ENCODE data around the gene VRK3. TPM values are rescaled to one million over a fixed set of nuclear protein-coding genes. Genes with fewer than 3 reads are reported as not detected.

The VRK3 gene
- polyA plus RNA-seq, 1 donor from 2014 or later = 47.3 TPM

GRCh38 chr19:50039968-50040367, 14.8 kb upstream of the VRK3 start:
- H3K36me3 ChIP-seq (ENCODE audit: insufficient read depth, low read length) = peaks cover 21% of the 10 kb centered on the region
- no peaks in the 10 kb centered on the region for H3K79me2 ChIP-seq (replicated peaks; ENCODE audit: insufficient read depth, low read length)
- H4K20me1 ChIP-seq (ENCODE audit: insufficient read depth) = no peaks in the 10 kb centered on the region
- no peak overlapping the region for H2AFZ ChIP-seq (ENCODE audit: low read depth, low read length)
- no peak overlapping the region for H3K9ac ChIP-seq (ENCODE audit: low read length)
- peaks cover 3% of the 10 kb centered on the region for H3K9me3 ChIP-seq (ENCODE audit: low read length)
- H3F3A ChIP-seq (ENCODE audit: insufficient read depth, low read length, poor library complexity, severe bottlenecking) = no peaks in the 10 kb centered on the region
- no peak overlapping the region for H3K27ac ChIP-seq (ENCODE audit: low read length)
- no peaks in the 10 kb centered on the region for H3K9me2 ChIP-seq (ENCODE audit: insufficient read depth, low read length)
- H3K4me3 ChIP-seq (ENCODE audit: low read length) = no peak overlapping the region
- TF ChIP-seq TAF1 (IDR thresholded peaks at IDR 0.05; ENCODE audit: low read depth) (no peak), EZH2 (IDR thresholded peaks at IDR 0.05; ENCODE audit: borderline replicate concordance, insufficient read depth, low read length, poor library complexity, severe bottlenecking) (no peak), MXI1 (conservative IDR thresholded peaks at IDR 0.05; ENCODE audit: poor library complexity, severe bottlenecking) (no peak), SMC3 (conservative IDR thresholded peaks at IDR 0.05; ENCODE audit: poor library complexity) (no peak), POLR2AphosphoS5 (IDR thresholded peaks at IDR 0.05) (no peak), EP300 (conservative IDR thresholded peaks at IDR 0.05; ENCODE audit: poor library complexity, severe bottlenecking) (no peak), RAD21 (conservative IDR thresholded peaks at IDR 0.05) (no peak)
- TF ChIP-seq, protein P1, sequence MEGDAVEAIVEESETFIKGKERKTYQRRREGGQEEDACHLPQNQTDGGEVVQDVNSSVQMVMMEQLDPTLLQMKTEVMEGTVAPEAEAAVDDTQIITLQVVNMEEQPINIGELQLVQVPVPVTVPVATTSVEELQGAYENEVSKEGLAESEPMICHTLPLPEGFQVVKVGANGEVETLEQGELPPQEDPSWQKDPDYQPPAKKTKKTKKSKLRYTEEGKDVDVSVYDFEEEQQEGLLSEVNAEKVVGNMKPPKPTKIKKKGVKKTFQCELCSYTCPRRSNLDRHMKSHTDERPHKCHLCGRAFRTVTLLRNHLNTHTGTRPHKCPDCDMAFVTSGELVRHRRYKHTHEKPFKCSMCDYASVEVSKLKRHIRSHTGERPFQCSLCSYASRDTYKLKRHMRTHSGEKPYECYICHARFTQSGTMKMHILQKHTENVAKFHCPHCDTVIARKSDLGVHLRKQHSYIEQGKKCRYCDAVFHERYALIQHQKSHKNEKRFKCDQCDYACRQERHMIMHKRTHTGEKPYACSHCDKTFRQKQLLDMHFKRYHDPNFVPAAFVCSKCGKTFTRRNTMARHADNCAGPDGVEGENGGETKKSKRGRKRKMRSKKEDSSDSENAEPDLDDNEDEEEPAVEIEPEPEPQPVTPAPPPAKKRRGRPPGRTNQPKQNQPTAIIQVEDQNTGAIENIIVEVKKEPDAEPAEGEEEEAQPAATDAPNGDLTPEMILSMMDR (IDR thresholded peaks at IDR 0.05; ENCODE audit: poor library complexity, severe bottlenecking) = no peak
- TF ChIP-seq, protein P2, sequence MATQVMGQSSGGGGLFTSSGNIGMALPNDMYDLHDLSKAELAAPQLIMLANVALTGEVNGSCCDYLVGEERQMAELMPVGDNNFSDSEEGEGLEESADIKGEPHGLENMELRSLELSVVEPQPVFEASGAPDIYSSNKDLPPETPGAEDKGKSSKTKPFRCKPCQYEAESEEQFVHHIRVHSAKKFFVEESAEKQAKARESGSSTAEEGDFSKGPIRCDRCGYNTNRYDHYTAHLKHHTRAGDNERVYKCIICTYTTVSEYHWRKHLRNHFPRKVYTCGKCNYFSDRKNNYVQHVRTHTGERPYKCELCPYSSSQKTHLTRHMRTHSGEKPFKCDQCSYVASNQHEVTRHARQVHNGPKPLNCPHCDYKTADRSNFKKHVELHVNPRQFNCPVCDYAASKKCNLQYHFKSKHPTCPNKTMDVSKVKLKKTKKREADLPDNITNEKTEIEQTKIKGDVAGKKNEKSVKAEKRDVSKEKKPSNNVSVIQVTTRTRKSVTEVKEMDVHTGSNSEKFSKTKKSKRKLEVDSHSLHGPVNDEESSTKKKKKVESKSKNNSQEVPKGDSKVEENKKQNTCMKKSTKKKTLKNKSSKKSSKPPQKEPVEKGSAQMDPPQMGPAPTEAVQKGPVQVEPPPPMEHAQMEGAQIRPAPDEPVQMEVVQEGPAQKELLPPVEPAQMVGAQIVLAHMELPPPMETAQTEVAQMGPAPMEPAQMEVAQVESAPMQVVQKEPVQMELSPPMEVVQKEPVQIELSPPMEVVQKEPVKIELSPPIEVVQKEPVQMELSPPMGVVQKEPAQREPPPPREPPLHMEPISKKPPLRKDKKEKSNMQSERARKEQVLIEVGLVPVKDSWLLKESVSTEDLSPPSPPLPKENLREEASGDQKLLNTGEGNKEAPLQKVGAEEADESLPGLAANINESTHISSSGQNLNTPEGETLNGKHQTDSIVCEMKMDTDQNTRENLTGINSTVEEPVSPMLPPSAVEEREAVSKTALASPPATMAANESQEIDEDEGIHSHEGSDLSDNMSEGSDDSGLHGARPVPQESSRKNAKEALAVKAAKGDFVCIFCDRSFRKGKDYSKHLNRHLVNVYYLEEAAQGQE (IDR thresholded peaks at IDR 0.05; ENCODE audit: borderline replicate concordance) = no peak
- H3K27me3 ChIP-seq (ENCODE audit: insufficient read depth, low read depth, low read length) = no peaks in the 10 kb centered on the region
- no peak overlapping the region for H3K4me2 ChIP-seq (ENCODE audit: low read length)

- Histone ChIP-seq H3K79me2 (replicated peaks; ENCODE audit: insufficient read depth, low read length) (no peaks in the 10 kb centered on the region), H3K27me3 (ENCODE audit: insufficient read depth, low read depth, low read length) (no peaks in the 10 kb centered on the region), H3K4me3 (ENCODE audit: low read length) (no peak overlapping the region), H3K9me3 (ENCODE audit: low read length) (no peaks in the 10 kb centered on the region), H3K9me2 (ENCODE audit: insufficient read depth, low read length) (no peaks in the 10 kb centered on the region), H3K27ac (ENCODE audit: low read length) (no peak overlapping the region), H2AFZ (ENCODE audit: low read depth, low read length) (no peak overlapping the region), H3F3A (ENCODE audit: insufficient read depth, low read length, poor library complexity, severe bottlenecking) (no peaks in the 10 kb centered on the region), H3K4me2 (ENCODE audit: low read length) (no peak overlapping the region), H4K20me1 (ENCODE audit: insufficient read depth) (no peaks in the 10 kb centered on the region), H3K36me3 (ENCODE audit: insufficient read depth, low read length) (peaks cover 24% of the 10 kb centered on the region), H3K9ac (ENCODE audit: low read length) (no peak overlapping the region)
- TF ChIP-seq TAF1 (IDR thresholded peaks at IDR 0.05; ENCODE audit: low read depth) (no peak), POLR2AphosphoS5 (IDR thresholded peaks at IDR 0.05) (no peak), MXI1 (conservative IDR thresholded peaks at IDR 0.05; ENCODE audit: poor library complexity, severe bottlenecking) (no peak), EZH2 (IDR thresholded peaks at IDR 0.05; ENCODE audit: borderline replicate concordance, insufficient read depth, low read length, poor library complexity, severe bottlenecking) (no peak), EP300 (conservative IDR thresholded peaks at IDR 0.05; ENCODE audit: poor library complexity, severe bottlenecking) (no peak), SMC3 (conservative IDR thresholded peaks at IDR 0.05; ENCODE audit: poor library complexity) (no peak), RAD21 (conservative IDR thresholded peaks at IDR 0.05) (no peak)
- TF ChIP-seq, protein P2 (IDR thresholded peaks at IDR 0.05; ENCODE audit: borderline replicate concordance) = no peak
- TF ChIP-seq, protein P1 (IDR thresholded peaks at IDR 0.05; ENCODE audit: poor library complexity, severe bottlenecking) = no peak
These were observed 11.7 kb upstream of the VRK3 start for GRCh38 chr19:50036908-50037307.

All from neural cell (in vitro differentiated cells).